ENCODE data around the gene PCNT.
"Not testable (repeated sequence)": the region's sequence is repeated elsewhere in the genome, so short reads cannot be mapped to it uniquely, and the experiment has no call there.

PCNT gene

GRCh38 chr21:46363698-46364097 lies 39.7 kb downstream of the PCNT start:
- DNase-seq, result no peak

- DNase-seq, result no peak
These were observed 42.1 kb downstream of the PCNT start for GRCh38 chr21:46366091-46366490.

- no peak for DNase-seq
These were observed 42.6 kb downstream of the PCNT start for GRCh38 chr21:46366561-46366960.

- no peak for DNase-seq
These were observed 43.0 kb downstream of the PCNT start for GRCh38 chr21:46366966-46367365.

GRCh38 chr21:46368533-46369285 lies 44.8 kb downstream of the PCNT start:
- DNase-seq, result no peak

- no peak for DNase-seq
These were observed 45.7 kb downstream of the PCNT start for GRCh38 chr21:46369520-46370235.

- DNase-seq, result no peak
These were observed 47.5 kb downstream of the PCNT start for GRCh38 chr21:46371204-46372013.

GRCh38 chr21:46372014-46372485 lies 48.1 kb downstream of the PCNT start:
- no peak for DNase-seq

GRCh38 chr21:46372947-46373346 lies 49.0 kb downstream of the PCNT start:
- DNase-seq, result not testable (repeated sequence)

- no peak for DNase-seq
These were observed 50.9 kb downstream of the PCNT start for GRCh38 chr21:46374761-46375389.

- DNase-seq, result no peak
These were observed 51.7 kb downstream of the PCNT start for GRCh38 chr21:46375560-46376230.

- DNase-seq, result no peak
These were observed 52.3 kb downstream of the PCNT start for GRCh38 chr21:46376231-46376628.

- no peak for DNase-seq
These were observed 53.0 kb downstream of the PCNT start for GRCh38 chr21:46376856-46377453.

GRCh38 chr21:46377789-46378188 lies 53.8 kb downstream of the PCNT start:
- no peak for DNase-seq

- no peak for DNase-seq
These were observed 55.1 kb downstream of the PCNT start for GRCh38 chr21:46379105-46379504.

GRCh38 chr21:46379691-46380090 lies 55.7 kb downstream of the PCNT start:
- no peak for DNase-seq

- DNase-seq, result no peak
These were observed 57.6 kb downstream of the PCNT start for GRCh38 chr21:46381541-46381940.

- no peak for DNase-seq
These were observed 60.6 kb downstream of the PCNT start for GRCh38 chr21:46384556-46384955.

GRCh38 chr21:46385846-46386733 lies 62.1 kb downstream of the PCNT start:
- no peak for DNase-seq

GRCh38 chr21:46386734-46387088 lies 62.8 kb downstream of the PCNT start:
- no peak for DNase-seq

Measured in NCI-H446 (cell line).